Neural progenitor cell (in vitro differentiated cells): ENCODE data around the gene KDM3B.

Source experiments
- EZH2 ChIP-seq: fragments of 200-600 bp; sonication (generic); IDR thresholded peaks from 2 replicates; pipeline ENCODE4 v1.6.1; 2017; ENCODE audit warnings: antibody characterized with exemption, mild to moderate bottlenecking, moderate library complexity
- EZH2phosphoT487 ChIP-seq: fragments of 200-600 bp; sonication (generic); IDR thresholded peaks from 2 replicates; pipeline ENCODE4 v1.6.1; 2017; ENCODE audit warnings: antibody characterized with exemption
- TF ChIP-seq, protein P1 (sequence below): fragments of 200-600 bp; sonication (generic); IDR thresholded peaks from 2 replicates; pipeline ENCODE4 v1.5.1; 2017; ENCODE audit warnings: antibody characterized with exemption, mild to moderate bottlenecking

DNA sequence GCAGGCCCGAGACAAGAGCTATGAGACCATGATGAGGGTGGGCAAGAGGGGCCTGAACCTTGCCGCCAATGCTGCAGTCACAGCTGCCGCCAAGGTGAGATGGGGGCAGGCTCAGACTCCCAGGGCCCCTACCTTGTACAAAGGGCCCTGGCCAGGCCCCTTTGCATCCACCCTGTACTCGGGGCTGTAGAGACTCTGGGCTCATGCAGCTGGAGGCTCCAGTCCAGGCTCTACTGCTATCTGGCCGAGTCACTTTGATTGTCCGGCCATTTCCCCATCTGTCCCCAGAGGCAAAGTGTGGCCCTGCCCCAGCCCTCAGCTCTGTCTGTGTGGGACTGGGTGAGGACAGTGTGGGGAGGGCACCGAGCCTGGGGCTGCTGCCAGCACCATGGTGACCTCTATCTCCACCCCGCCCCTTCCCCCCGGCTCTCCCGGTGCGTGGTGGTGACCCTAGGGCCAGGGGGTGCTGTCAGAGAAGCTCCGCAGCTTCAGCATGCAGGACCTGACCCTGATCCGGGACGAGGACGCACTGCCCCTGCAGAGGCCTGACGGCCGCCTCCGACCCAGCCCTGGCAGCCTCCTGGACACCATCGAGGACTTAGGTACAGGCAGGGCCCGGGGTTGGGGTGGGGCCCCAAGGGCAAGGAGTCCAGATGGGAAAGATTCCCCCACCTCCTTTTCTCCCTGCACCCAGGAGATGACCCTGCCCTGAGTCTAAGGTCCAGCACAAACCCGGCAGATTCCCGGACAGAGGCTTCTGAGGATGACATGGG lies 92.5 kb downstream of the KDM3B start:
- TF ChIP-seq, protein P1, sequence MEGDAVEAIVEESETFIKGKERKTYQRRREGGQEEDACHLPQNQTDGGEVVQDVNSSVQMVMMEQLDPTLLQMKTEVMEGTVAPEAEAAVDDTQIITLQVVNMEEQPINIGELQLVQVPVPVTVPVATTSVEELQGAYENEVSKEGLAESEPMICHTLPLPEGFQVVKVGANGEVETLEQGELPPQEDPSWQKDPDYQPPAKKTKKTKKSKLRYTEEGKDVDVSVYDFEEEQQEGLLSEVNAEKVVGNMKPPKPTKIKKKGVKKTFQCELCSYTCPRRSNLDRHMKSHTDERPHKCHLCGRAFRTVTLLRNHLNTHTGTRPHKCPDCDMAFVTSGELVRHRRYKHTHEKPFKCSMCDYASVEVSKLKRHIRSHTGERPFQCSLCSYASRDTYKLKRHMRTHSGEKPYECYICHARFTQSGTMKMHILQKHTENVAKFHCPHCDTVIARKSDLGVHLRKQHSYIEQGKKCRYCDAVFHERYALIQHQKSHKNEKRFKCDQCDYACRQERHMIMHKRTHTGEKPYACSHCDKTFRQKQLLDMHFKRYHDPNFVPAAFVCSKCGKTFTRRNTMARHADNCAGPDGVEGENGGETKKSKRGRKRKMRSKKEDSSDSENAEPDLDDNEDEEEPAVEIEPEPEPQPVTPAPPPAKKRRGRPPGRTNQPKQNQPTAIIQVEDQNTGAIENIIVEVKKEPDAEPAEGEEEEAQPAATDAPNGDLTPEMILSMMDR, result no peak
- no peak for TF ChIP-seq EZH2
- no peak for TF ChIP-seq EZH2phosphoT487
